ENCODE data around the gene ASIC3.

Gene ASIC3

DNA sequence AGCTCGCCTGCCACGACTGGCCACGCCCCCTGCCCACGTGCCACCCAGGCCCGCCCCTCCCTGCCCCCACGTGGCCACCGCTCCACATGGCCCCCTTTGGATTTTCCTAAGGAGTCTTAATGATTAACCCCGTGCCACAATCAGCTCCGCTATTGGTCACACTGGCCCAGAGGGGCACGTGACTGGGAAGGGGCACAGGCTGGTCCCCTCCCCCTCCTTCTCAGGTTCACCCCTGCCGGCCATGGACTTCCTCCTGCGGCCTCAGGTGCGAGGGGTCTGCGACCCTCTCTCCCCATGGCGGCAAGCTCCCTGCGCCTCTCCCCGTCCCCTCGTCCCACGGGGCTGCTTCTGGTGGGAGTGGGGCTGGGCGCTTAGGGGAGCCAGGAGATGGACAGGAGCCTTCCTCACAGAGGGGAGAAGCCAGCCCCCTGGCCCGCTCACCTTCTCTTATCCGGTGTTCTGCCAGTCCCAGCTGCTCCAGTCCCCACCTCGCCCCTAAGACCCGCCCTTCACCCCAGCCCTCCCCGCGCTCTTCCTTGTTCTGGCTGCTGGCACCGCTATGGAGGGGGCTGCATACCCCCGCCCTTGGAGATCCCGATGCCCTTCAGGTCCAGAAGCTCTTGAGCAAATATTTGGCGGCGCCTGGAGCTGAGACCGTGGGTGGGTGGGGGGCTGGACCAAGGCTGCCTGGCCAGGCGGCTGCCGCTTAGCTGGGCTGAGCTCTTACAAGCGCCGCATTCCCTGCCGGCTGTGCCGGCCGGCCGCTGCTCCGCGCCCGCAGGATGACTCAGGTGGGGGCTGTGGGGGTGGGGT is 14.3 kb downstream of the ASIC3 start:
- intact Hi-C loops (cut with DNase I), result no loop called here
- DNase-seq, result no peak

DNA sequence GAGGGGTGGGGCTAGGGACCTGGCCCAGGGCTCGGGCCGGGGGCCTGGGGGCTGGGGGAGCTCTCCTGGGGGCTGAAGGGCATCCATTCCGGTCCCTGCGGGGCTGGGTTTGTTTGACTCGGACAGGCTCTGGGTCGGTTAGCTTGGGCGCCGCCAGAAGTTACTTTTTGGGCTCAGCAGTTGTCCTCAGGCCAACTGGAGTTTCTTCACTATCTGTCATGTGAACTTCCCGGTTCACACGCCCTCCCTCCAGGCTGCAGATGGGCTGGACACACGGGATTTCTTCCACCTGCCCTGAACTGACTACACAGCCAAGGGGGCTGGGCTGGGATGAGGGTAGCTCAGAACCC is 14.9 kb downstream of the ASIC3 start:
- DNase-seq, result no peak
- intact Hi-C loops (cut with DNase I), result no loop called here

DNA sequence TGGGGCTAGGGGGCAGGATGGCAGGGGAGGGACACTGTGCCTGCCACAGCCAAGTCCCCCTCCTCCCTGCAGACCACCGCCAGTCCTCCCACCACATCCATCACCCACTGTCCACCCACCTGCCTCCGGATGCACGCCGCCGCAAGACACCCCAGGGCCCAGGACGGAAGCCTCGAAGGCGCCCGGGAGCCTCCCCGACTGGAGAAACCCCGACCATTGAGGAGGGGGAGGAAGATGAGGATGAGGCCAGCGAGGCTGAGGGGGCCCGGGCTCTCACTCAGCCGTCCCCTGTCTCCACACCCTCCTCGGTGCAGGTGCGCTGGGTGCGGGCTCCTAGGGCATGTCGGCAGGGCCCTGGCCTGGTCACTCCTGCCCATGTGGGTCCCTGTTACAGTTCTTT is 16.1 kb downstream of the ASIC3 start:
- intact Hi-C loops (cut with DNase I), result no loop called here
- DNase-seq, result no peak

DNA sequence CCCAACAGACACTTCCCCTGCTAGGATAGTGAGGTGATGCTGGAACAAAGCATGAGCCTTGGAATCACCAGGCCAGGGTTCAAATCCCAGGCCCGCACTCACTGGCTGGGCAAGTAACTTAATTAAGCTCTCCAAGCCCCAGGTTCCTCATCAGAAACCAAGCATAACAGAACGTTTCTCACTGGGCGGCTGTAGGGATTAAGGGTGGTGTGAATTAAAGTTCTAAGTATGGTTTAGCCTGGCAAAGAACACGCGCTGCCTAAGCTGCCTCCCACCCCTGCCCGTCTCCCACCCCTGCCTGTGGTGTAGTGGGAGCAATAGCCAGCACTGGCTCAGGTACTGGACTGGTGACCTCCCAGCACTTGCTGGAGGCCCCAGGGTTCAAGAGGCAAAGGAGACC is 16.7 kb downstream of the ASIC3 start:
- DNase-seq, result no peak
- intact Hi-C loops (cut with DNase I), result no loop called here

DNA sequence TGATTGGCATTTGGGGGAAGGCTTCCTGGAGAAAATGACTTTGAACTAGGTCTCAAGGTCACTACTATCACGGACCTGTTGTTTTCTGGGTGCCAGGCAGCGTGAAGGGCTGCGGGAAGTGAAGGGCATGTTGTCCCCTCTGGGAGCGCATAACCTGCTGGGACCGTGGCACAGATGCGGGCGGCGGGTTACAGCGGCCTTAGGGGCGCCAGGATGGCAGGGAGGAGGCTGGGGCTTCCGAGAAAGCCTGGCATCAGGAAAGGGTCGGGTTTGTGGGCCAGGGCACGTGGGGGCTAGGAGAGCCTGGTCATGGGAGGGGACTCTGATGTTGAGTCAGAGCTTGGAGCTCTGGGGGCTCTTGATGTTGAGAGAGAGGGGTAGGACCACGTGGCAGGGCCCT is 17.2 kb downstream of the ASIC3 start:
- no peak for DNase-seq
- intact Hi-C loops (cut with DNase I), result no loop called here

DNA sequence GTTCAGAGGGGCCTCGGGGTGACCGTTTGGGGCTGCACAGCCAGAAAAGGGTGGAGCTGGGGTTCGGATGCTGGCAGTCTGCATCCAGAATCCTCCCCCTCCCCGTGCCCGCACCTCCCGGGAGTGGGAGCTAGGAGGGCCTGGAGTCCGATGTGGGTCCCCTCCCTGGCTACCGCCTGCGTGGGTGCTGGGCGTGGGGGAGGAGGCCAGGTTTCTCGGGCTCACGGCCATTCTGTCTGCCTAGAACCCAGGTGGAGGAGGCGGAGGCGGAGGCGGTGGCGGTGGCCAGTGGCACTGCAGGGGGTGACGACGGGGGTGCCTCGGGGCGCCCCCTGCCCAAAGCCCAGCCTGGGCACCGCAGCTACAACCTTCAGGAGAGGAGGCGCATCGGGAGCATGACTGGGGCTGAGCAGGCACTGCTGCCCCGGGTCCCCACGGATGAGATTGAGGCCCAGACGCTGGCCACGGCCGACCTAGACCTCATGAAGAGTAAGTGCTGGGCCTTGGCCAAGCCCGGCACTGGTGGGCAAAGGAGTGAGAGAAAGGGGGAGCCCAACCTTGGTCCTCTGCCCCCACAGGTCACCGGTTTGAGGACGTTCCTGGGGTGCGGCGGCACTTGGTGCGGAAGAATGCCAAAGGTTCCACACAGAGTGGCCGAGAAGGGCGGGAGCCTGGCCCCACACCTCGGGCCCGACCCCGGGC is 18.1 kb downstream of the ASIC3 start:
- intact Hi-C loops (cut with DNase I), result no loop called here
- no peak for DNase-seq

DNA sequence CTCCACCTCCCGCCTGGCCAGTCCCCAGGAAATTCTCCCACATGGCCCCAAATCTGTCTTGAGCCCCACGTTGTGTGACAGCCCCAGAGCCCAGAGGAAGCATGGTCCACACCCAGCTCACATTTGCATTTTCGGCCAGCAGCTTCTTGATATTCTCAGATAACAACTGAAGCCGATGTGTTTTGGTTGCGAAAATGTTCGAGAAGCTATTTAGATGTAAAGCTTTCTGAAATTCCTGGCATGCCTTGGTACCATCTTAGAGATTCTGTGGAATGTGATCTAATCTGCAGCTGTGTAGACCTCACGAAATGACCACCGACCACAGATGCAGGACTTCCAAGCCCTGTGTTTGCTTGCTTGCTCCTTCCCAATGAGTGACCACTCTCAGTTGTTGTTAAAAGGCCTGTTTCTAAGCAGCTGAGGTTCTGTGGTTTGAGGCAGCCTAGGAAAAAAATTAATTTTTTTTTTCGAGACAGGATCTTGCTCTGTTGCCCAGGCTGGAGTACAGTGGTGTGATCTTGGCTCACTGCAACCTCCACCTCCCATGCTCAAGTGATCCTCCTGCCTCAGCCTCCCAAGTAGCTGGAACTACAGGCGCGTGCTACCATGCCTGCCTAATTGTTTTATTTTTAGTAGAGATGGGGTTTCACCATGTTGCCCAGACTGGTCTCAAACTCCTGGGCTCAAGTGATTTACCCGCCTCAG is 19.9 kb downstream of the ASIC3 start:
- no peak for DNase-seq
- intact Hi-C loops (cut with DNase I), result no loop called here

DNA sequence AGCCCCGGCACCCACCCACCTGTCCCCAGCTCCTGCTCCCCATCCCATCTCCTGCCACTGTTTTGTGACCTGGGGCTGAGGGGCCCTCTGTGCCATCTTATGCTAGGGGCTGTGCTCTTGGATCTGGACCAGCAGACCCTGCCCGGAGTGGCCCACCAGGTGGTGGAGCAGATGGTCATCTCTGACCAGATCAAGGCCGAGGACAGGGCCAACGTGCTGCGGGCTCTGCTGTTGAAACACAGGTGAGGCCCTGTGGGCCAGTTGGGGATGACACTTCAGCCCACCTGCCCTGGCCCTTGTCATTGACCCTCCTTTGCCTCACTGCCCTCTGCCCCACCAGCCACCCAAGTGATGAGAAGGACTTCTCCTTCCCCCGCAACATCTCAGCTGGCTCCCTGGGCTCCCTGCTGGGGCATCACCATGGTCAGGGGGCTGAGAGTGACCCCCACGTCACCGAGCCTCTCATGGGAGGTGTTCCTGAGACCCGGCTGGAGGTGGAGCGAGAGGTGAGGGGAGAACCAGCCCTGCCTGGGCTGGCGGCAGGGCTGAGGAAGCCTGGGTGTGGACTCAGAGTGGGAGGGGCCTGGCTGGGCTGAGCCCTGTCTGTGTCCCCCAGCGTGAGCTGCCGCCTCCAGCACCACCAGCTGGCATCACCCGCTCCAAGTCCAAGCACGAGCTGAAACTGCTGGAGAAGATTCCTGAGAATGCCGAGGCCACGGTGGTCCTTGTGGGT is 21.7 kb downstream of the ASIC3 start:
- intact Hi-C loops (cut with DNase I), result no loop called here

DNA sequence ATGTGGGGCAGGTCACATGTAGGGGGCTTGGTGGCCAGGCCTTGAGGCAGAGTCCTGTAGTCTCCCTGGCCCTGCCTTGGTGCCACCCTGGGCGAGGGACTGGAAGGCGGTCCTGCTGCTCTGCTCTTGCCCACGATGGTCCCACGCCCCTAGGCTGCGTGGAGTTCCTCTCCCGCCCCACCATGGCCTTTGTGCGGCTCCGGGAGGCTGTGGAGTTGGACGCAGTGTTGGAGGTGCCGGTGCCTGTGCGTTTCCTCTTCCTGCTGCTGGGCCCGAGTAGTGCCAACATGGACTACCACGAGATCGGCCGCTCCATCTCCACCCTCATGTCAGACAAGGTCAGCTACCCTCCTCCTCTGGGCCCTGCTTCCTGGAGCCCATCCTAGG is 22.2 kb downstream of the ASIC3 start:
- no peak for DNase-seq
- intact Hi-C loops (cut with DNase I), result no loop called here

More for the DNA sequence above, 21.7 kb downstream of the ASIC3 start:
- DNase-seq, result no peak

DNA sequence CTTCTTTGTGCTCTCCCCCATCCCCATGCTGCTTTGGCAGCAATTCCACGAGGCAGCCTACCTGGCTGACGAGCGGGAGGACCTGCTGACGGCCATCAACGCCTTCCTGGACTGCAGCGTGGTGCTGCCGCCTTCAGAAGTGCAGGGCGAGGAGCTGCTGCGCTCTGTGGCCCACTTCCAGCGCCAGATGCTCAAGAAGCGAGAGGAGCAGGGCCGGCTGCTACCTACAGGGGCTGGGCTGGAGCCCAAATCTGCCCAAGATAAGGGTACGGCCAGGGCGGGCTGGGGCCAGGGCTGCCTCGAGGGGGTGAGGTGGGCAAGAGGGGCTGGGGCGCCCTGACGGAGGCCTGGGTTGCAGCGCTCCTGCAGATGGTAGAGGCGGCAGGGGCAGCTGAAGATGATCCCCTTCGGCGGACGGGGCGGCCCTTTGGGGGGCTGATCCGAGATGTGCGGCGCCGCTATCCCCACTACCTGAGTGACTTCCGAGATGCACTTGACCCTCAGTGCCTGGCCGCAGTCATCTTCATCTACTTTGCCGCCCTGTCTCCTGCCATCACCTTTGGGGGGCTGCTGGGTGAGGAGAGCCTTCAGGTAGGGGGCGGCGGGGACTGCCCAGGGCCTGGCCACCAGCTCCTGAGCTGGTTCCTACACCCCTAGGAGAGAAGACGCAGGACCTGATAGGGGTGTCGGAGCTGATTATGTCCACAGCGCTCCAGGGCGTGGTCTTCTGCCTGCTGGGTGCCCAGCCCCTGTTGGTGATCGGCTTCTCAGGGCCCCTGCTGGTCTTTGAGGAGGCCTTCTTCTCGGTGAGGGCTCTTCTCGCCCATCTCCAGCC is 22.9 kb downstream of the ASIC3 start:
- intact Hi-C loops (cut with DNase I), result no loop called here
- DNase-seq, result no peak

DNA sequence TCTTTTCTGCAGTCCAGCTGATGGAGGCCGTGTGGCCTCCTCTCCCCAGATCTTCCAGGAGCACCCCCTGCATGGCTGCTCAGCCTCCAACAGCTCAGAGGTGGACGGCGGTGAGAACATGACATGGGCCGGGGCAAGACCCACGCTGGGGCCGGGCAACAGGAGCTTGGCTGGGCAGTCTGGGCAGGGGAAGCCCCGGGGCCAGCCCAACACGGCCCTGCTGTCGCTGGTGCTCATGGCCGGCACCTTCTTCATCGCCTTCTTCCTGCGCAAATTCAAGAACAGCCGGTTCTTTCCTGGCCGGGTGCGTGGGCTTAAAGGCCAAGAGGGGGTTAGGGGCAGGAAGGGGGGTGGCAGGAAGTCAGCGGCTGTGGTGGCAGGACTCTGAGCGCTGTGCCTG is 25.7 kb downstream of the ASIC3 start:
- DNase-seq, result no peak
- intact Hi-C loops (cut with DNase I), result no loop called here

DNA sequence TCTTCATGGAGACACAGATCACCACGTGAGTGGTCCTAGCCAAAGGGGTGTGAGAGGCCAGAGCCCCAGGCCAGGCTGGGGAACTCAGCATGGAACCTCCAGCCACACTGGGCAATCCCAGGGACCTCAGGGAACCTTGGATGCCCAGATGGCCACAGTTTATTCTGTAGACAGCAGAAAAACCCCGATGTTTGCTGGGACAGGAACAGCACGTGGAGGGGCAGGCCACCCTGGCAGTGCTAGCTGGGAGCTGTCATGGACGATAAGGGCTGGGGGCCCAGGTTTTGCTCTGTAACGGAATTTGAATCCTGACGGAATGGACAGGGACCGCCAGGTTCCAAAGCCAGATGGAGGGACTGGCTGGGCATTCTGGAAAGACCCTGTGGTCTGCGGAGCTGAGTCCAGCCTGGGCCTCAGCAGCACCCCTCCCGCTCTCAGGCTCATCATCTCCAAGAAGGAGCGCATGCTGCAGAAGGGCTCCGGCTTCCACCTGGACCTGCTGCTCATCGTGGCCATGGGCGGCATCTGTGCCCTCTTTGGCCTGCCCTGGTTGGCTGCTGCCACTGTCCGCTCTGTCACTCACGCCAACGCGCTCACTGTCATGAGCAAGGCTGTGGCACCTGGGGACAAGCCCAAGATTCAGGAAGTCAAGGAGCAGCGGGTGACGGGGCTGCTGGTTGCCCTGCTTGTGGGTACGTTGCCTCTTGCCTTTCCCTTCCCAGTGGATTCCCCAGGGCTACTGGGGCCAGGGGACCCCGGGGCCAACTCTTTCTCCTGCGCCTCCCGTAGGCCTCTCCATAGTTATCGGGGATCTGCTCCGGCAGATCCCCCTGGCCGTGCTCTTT is 26.7 kb downstream of the ASIC3 start:
- no peak for DNase-seq
- intact Hi-C loops (cut with DNase I), result no loop called here

DNA sequence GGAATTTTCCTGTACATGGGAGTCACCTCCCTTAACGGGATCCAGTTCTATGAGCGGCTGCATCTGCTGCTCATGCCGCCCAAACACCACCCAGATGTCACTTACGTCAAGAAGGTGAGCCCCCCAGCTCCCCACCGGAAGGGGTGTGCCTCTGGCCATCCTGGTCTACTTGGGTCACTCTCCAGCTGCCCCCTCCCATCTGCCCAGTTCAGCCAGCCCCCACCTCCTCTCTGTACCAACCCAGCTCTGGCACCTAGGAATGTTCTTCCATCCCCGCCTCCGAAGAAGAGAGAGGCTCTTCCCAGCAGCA is 27.3 kb downstream of the ASIC3 start:
- DNase-seq, result no peak
- intact Hi-C loops (cut with DNase I), result no loop called here

DNA sequence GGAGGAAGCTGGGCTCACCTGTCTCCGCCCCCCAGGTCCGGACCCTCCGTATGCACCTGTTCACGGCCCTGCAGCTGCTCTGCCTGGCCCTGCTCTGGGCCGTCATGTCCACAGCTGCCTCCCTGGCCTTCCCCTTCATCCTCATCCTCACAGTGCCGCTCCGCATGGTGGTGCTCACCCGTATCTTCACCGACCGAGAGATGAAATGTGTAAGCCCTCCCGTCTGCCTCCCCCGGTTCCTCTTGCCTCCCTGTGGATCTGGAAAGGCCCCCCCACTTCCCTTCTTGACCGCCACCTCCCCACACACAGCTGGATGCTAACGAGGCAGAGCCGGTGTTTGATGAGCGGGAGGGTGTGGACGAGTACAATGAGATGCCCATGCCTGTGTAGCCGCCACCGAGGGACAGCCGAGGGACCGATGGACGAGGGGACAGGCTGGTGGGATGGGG is 27.7 kb downstream of the ASIC3 start:
- intact Hi-C loops (cut with DNase I), result no loop called here
- no peak for DNase-seq

DNA sequence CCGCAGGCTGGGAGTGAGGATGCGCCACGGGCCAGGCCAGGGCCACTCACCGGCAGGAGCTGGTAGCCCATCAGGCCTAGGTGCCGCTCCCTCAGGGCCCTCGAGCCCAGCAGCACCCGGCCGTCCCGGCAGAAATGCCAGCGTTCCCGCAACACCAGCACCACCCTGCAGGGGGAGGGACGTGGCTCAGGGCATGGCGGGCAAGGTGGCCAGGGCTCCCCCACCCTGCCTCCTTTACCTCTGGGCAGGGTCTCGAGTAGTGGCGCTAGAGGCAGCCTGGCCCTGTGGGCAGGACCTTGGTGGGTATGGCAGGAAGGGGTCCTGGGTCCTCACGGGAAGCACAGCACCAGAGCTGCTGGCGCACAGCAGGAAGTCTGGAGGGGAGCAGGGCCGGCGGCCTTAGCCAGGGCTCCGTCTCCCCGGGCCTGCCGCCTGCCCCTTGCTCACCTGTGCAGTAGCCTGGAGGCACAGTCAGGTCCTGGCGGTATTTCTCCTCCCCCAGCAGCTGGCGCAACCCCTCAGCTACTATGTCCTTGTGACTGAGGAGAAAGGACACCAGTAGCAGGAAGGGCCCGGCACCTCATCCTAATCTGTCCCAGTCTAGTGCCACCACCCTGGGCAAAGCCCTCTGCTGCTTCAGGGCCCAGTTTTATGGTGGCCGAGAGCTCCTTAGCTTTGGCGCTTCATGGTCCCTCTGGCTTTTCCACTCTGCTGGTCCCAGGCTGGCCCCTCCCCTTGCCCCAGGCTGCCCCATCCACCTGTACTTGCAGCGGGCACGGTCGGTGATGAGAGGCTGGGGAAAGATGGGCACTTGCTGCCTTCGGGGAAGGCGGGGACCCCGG is 28.8 kb downstream of the ASIC3 start:
- intact Hi-C loops (cut with DNase I), result no loop called here
- DNase-seq, result no peak

DNA sequence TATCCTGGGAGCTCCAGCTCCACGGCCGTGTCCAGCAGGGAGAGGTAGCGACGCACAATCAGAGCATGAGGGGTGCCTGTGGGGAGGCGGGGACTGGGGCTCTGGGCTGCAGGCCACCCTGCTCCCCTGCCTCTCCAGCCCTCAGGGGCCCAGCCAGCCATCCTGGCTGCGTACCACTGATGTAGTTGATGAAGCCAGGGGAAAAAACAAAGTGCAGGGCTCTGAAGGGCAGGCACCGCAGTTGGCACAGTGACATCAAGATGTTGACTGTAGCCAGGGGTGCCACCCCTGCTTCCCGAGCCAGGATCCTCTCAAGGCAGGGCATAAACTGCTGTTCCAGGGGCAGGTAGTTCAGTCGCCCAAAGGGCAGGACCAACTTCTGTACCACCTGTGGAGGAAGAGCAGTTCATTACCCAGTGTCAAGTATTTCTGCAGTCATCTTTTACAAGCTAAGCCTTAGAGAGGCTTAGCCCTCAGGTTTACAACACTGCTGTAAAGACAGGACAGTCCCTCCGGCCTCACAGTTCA is 29.4 kb downstream of the ASIC3 start:
- DNase-seq, result no peak
- intact Hi-C loops (cut with DNase I), result no loop called here

Measured in head of caudate nucleus (tissue), 42 donors.